Memory B cell (primary cell): ENCODE measurements around the gene KCNE4.

ENCODE experiments used
- ATAC-seq: fragments of 150-1000 bp; cut with Tn5 transposase; 2 replicates; pipeline ENCODE4 v1.10.0; 2021; ENCODE audit warnings: low read depth, mild to moderate bottlenecking, moderate library complexity
- DNase-seq, 2 donors: peaks; one replicate each; pipeline ENCODE4 v3.0.0; 2022; ENCODE audit warnings: low spot score in 2 of 2
- H3K27ac Mint-ChIP-seq: one replicate; pipeline ENCODE4 v1.8.0; 2022; ENCODE audit warnings: mild to moderate bottlenecking, moderate library complexity, mixed read lengths
- H3K27me3 Mint-ChIP-seq: one replicate; pipeline ENCODE4 v1.8.0; 2022; ENCODE audit warnings: mixed read lengths
- H3K36me3 Mint-ChIP-seq: one replicate; pipeline ENCODE4 v1.8.0; 2022; ENCODE audit warnings: mild to moderate bottlenecking, mixed read lengths
- H3K4me1 Mint-ChIP-seq: one replicate; pipeline ENCODE4 v1.8.0; 2022; ENCODE audit warnings: mixed read lengths
- H3K4me3 Mint-ChIP-seq: one replicate; pipeline ENCODE4 v1.8.0; 2022; ENCODE audit warnings: mild to moderate bottlenecking, moderate library complexity, mixed read lengths
- H3K9me3 Mint-ChIP-seq: one replicate; pipeline ENCODE4 v1.8.0; 2022; ENCODE audit warnings: mixed read lengths

KCNE4 gene

GRCh38 chr2:223056701-223057418 lies 4.9 kb downstream of the KCNE4 start:
- Mint-ChIP-seq H3K9me3 (no peaks in the 10 kb centered on the region), H3K4me1 (no peaks in the 10 kb centered on the region), H3K27ac (no peak overlapping the region), H3K36me3 (no peaks in the 10 kb centered on the region), H3K27me3 (peaks cover 4% of the 10 kb centered on the region), H3K4me3 (no peak overlapping the region)
- DNase-seq (no peak), ATAC-seq (no peak)

DNA sequence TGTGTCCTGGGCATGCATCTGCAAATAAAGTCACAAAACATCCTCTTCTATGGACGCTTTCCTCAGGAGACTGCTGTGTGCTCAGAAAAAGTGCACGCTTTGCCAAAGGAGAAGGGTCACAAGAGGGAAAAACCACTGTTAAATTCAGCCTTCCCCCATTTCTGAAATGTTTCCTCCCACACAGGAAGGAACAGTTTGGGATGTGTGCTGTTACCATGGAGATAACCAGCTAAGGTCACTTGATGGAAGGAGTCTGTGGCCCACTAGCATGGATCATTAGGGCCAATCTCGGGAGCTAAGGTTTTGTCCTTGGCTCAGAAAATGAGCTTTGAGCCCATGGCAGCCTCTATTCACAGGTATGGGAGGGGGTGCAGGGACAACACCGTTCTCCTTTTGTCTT lies 5.6 kb downstream of the KCNE4 start:
- H3K4me1 Mint-ChIP-seq: no peaks in the 10 kb centered on the region
- no peak overlapping the region for H3K4me3 Mint-ChIP-seq
- ATAC-seq (no peak), DNase-seq (no peak)
- no peak overlapping the region for H3K27ac Mint-ChIP-seq
- H3K27me3 Mint-ChIP-seq: peaks cover 4% of the 10 kb centered on the region
- H3K36me3 Mint-ChIP-seq: no peaks in the 10 kb centered on the region
- no peaks in the 10 kb centered on the region for H3K9me3 Mint-ChIP-seq

- ATAC-seq: no peak
- H3K36me3 Mint-ChIP-seq: no peaks in the 10 kb centered on the region
Observed at GRCh38 chr2:223058952-223059716, 7.1 kb downstream of the KCNE4 start.

DNA sequence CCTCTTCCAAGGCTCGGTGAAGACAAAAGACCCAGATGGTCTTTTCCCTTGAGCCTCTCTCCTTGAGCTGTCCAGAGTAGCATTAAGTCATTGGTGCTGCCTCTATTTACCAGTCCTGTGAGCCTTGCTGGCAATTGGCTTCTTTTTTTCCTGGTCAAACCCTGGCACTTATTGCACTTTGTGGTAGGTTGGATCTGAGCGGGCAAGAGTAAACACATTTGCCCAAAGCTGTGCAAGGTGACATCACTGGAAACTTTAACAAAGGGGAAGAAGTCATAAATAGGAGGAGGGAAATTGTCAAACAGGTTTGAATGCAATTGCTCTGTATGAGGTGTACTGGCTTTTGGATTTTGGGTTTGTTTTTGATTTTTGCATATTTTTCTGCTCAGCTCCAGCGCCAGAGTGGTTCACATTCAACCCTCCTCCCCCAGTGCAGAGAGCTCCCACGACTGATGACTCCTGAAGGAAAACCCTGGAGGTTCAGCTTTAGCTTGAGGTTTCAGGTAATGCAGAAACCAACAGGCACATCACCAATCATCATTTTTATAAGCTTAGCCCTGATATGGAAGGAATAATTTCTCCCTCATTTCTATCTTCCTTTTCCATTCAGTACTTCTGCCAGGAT lies 8.3 kb downstream of the KCNE4 start:
- H3K9me3 Mint-ChIP-seq: no peaks in the 10 kb centered on the region
- ATAC-seq: no peak
- no peak overlapping the region for H3K4me3 Mint-ChIP-seq
- DNase-seq: no peak
- H3K27me3 Mint-ChIP-seq: peaks cover 4% of the 10 kb centered on the region
- no peak overlapping the region for H3K27ac Mint-ChIP-seq
- no peaks in the 10 kb centered on the region for H3K4me1 Mint-ChIP-seq
- H3K36me3 Mint-ChIP-seq: no peaks in the 10 kb centered on the region

More at GRCh38 chr2:223058952-223059716, 7.1 kb downstream of the KCNE4 start:
- H3K9me3 Mint-ChIP-seq: no peaks in the 10 kb centered on the region
- DNase-seq: no peak
- no peak overlapping the region for H3K27ac Mint-ChIP-seq
- peaks cover 4% of the 10 kb centered on the region for H3K27me3 Mint-ChIP-seq
- no peaks in the 10 kb centered on the region for H3K4me1 Mint-ChIP-seq
- no peak overlapping the region for H3K4me3 Mint-ChIP-seq

GRCh38 chr2:223062396-223062795 lies 10.4 kb downstream of the KCNE4 start:
- Mint-ChIP-seq H3K36me3 (no peaks in the 10 kb centered on the region), H3K27ac (no peak overlapping the region), H3K9me3 (no peaks in the 10 kb centered on the region), H3K4me3 (no peak overlapping the region), H3K27me3 (peaks cover 2% of the 10 kb centered on the region), H3K4me1 (no peaks in the 10 kb centered on the region)
- DNase-seq (no peak), ATAC-seq (no peak)

GRCh38 chr2:223065107-223065506 lies 13.1 kb downstream of the KCNE4 start:
- Mint-ChIP-seq H3K9me3 (no peaks in the 10 kb centered on the region), H3K27me3 (peaks cover 2% of the 10 kb centered on the region), H3K27ac (no peak overlapping the region), H3K36me3 (no peaks in the 10 kb centered on the region), H3K4me1 (no peaks in the 10 kb centered on the region), H3K4me3 (no peak overlapping the region)
- ATAC-seq: no peak
- DNase-seq: no peak

GRCh38 chr2:223066721-223067120 lies 14.7 kb downstream of the KCNE4 start:
- no peak for DNase-seq
- ATAC-seq: no peak

DNA sequence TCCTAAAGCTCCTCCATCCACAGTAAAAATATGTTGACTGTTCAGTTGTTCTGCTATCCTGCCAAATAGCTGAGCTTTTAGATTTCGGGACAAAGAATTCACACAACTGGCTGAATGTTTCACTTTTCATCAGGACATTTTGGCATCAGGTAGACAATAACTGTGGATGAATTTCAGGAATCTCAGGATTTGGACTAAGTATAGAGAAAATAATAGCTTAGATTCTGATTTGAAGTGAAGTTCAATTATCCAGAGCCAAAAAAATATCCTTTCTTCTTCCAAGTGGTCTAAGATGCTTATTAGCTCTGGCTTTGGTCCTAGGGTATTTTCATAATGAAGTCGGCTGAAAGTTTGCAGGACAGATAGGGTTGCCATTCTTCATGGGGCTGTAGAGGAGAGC lies 16.1 kb downstream of the KCNE4 start:
- H3K27ac Mint-ChIP-seq: no peak overlapping the region
- no peaks in the 10 kb centered on the region for H3K4me1 Mint-ChIP-seq
- ATAC-seq: no peak
- no peak overlapping the region for H3K4me3 Mint-ChIP-seq
- H3K27me3 Mint-ChIP-seq: peaks cover 4% of the 10 kb centered on the region
- H3K9me3 Mint-ChIP-seq: peaks cover 3% of the 10 kb centered on the region
- no peaks in the 10 kb centered on the region for H3K36me3 Mint-ChIP-seq
- DNase-seq: no peak

More at GRCh38 chr2:223066721-223067120, 14.7 kb downstream of the KCNE4 start:
- Mint-ChIP-seq H3K27ac (no peak overlapping the region), H3K36me3 (no peaks in the 10 kb centered on the region), H3K27me3 (peaks cover under 1% of the 10 kb centered on the region), H3K4me1 (no peaks in the 10 kb centered on the region), H3K4me3 (no peak overlapping the region), H3K9me3 (no peaks in the 10 kb centered on the region)

DNA sequence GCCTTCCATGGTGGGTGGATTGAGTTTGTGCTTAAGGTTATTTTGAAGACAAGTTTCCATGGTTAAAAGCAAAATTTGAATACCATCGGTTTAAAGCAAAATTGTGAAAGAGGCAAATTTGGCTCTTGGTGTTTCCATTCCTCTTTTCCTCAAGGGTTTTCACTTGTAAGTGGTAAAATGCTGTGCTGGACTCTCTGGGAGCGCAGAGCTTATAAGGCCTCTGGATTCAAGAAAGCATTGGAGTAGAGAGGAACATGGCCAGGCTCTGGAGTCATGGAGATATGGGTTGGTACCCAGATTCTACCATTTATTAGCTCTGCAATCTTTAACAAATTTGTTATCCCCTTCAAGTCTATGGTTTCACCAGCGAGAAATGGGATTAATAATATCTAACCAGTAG lies 17.5 kb downstream of the KCNE4 start:
- peaks cover 3% of the 10 kb centered on the region for H3K9me3 Mint-ChIP-seq
- H3K27me3 Mint-ChIP-seq: peaks cover 4% of the 10 kb centered on the region
- H3K36me3 Mint-ChIP-seq: no peaks in the 10 kb centered on the region
- no peak for ATAC-seq
- H3K4me1 Mint-ChIP-seq: no peaks in the 10 kb centered on the region
- no peak overlapping the region for H3K27ac Mint-ChIP-seq
- DNase-seq: no peak
- no peak overlapping the region for H3K4me3 Mint-ChIP-seq

GRCh38 chr2:223069988-223070387 lies 18.0 kb downstream of the KCNE4 start:
- DNase-seq (no peak), ATAC-seq (no peak)
- H3K4me3 Mint-ChIP-seq: no peak overlapping the region
- no peaks in the 10 kb centered on the region for H3K4me1 Mint-ChIP-seq
- H3K27me3 Mint-ChIP-seq: peaks cover 4% of the 10 kb centered on the region
- no peak overlapping the region for H3K27ac Mint-ChIP-seq
- H3K9me3 Mint-ChIP-seq: peaks cover 3% of the 10 kb centered on the region
- H3K36me3 Mint-ChIP-seq: no peaks in the 10 kb centered on the region

DNA sequence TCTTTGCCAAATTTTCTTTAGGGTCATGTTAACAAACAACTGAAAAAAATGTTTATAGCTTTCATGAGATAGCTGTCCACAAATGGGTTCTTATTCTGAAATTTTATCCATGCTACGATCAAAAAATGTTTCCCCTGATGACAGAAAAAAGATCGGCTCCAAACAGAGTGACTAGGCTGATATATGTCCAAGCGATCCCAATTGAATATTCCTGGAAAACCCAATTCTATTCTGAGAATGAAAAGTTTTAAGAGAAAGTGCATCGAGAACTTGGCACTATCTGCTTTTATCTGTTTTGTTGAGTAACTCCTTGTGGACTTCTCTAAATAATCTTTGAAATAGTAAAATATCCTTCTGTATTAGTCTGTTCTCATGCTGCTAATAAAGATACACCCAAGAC lies 19.1 kb downstream of the KCNE4 start:
- ATAC-seq (no peak), DNase-seq (no peak)
- H3K4me1 Mint-ChIP-seq: no peaks in the 10 kb centered on the region
- H3K9me3 Mint-ChIP-seq: peaks cover 3% of the 10 kb centered on the region
- H3K27me3 Mint-ChIP-seq: peaks cover 4% of the 10 kb centered on the region
- H3K36me3 Mint-ChIP-seq: no peaks in the 10 kb centered on the region
- no peak overlapping the region for H3K4me3 Mint-ChIP-seq
- no peak overlapping the region for H3K27ac Mint-ChIP-seq

GRCh38 chr2:223072826-223073225 lies 20.8 kb downstream of the KCNE4 start:
- Mint-ChIP-seq H3K27me3 (peaks cover 8% of the 10 kb centered on the region), H3K36me3 (no peaks in the 10 kb centered on the region), H3K27ac (no peak overlapping the region), H3K4me3 (no peak overlapping the region), H3K9me3 (peaks cover 3% of the 10 kb centered on the region), H3K4me1 (no peaks in the 10 kb centered on the region)
- DNase-seq (no peak), ATAC-seq (no peak)

DNA sequence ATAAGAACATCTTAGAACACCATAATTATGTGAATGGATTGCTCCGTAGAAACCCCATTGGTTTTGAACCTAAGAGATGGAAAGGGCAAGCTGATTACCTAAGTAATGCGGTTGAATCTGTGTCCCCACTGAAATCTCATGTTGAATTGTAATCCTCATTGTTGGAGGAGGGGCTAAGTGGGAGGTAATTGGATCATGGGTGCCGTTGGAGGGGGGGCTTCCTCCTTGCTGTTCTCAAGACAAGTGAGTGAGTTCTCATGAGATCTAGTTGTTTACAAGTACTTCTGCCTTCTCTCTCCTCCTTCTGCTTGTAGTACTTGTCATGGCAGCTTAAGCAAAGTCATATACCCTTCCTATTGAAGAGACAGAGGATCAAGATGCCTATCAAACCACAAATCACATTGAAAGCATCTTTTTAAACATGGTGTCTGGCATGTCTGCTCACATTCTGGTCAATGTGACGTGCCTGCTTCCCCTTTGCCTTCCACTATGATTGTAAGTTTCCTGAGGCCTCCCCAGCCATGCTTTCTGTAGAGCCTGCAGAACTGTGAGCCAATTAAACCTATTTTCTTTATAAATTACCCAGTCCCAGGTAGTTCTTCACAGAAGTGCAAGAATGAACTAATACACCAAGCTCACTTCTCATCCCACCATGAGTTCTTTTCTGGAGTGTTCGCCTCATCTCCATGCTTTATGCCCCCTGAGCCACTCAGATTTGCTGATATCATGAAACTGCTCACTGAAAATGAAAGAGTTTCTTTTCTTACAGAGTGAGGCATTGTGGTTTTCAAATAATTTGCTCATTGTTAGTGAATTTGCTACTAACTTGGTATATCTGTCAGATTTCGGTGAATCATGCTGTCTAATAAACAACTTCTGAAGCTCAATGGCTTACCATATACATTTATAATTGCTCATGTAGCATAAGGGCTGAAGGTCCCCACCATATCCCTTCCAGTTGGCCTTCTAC lies 23.6 kb downstream of the KCNE4 start:
- Mint-ChIP-seq H3K9me3 (peaks cover 3% of the 10 kb centered on the region), H3K4me3 (no peak overlapping the region), H3K36me3 (no peaks in the 10 kb centered on the region), H3K4me1 (no peaks in the 10 kb centered on the region), H3K27ac (no peak overlapping the region), H3K27me3 (peaks cover 9% of the 10 kb centered on the region)
- ATAC-seq: no peak
- no peak for DNase-seq
